ENCODE results near the gene STX8.

STX8 gene

DNA sequence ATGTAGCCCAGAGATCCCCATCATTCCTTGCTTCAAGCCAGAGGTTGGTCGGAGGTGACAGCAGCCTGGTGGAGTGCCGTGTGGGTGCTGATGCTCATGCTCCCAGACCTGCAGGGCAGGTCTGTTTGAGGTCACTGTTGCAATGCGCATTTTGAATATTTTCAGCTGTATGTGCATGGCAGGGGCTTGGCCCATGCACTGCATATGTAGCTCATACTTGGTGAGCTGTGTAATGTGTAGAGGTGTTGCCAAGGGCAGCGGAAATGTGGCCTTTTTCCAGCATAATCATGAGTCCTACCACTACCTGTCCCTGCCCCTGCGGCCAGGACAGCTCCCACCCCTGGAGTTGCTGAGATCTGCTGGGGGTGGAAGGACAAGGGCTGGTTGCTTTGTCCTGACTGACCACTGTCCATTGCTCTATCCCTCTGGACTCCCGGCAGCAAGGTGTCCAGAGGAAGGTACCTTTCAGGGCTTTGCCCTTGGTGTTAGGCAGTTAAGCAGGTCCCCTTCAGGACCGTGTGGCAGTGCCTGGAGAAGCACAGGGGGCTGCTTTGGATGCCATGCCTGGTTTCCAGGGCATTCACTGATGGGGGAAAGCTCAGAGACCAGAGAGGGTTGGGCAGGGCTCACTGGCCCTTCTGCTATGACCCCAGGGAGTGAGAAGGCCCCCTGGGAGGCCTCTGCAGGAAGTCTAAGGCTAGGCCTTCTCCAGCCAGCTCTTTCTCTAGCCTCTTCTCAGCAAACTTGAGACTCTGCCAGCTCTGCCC is 339.2 kb downstream of the STX8 start:
- DNase-seq = no peak

DNA sequence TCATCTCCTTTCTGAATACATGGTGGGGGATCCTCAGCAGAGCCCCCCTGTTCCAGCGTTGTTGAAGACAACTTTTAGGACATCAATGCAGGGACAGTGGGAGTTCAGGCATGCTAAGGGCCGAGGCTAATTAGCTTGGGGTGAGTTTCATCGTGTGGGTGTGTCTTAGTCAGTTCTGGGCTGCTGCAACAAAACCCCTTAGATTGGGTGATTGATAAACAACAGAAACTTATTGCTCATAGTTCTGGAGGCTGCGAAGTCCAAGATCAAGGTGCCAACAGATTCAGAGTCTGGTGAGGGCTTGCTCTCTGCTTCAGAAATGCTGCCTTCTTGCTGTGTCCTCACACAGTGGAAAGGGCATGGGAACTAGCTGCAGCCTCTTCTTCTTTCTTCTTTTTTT is 340.3 kb downstream of the STX8 start:
- no peak for DNase-seq

DNA sequence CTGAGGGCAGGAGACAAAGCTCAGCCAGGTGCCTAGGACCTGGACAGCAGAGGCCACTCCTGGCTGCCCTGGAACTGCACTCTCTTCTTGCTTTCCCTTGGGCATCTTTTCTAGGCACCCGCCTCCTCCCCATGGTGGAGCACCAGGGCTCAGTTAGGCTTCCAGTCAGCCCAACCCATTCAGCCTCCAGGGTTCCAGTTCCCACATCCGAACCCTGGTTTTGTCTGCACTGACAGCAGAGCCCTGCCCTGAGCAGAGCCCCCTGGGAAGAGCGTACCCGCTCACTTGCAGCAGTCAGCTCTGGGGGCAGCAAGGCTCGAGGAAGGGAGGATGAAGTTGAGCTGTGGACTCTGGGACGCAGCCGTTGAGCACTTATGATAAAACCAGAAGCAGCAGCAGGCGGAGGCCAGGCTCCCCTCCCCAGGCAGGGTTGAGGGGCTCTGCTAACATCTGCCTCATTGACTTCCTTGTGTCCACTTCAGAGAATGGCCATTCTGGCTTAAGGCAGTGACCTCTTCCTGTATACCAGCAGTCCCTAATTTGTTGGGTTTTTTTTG is 341.2 kb downstream of the STX8 start:
- no peak for DNase-seq

DNA sequence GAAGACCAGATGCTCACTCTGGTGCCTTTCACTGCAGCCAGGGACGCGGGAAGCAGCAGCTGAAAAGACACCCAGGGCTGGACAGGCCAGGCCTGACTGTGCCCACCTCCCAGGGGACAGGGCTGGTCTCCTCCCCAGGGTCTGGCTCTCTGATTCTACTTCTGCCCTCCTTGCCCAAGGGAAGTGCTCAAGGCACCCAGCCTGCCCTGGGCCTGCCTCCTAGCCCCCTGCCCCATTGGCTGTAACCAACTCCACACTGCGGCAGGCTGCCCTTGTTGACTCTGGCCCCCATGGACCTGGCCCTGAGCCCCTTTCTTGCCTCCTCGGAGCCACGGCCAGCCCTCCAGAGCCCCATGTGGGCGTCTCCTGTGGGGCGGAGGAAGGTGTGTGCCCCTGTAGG is 341.9 kb downstream of the STX8 start:
- DNase-seq = no peak

DNA sequence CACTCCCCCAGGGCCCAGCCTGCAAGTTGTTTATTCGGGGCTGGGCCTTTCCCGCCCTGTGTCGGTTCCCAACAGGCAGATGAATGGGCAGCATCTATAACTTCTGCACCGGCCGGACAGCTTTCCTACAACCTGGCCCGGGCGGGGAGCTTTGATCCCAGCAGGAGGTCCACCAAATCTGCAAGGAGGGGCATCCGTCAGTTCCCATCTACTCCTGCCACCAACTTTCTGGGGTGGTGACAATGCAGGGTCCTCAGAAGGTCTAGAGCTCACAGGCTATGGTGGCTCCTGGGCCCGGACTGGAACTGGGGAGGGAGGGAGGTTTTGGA is 342.4 kb downstream of the STX8 start:
- no peak for DNase-seq

DNA sequence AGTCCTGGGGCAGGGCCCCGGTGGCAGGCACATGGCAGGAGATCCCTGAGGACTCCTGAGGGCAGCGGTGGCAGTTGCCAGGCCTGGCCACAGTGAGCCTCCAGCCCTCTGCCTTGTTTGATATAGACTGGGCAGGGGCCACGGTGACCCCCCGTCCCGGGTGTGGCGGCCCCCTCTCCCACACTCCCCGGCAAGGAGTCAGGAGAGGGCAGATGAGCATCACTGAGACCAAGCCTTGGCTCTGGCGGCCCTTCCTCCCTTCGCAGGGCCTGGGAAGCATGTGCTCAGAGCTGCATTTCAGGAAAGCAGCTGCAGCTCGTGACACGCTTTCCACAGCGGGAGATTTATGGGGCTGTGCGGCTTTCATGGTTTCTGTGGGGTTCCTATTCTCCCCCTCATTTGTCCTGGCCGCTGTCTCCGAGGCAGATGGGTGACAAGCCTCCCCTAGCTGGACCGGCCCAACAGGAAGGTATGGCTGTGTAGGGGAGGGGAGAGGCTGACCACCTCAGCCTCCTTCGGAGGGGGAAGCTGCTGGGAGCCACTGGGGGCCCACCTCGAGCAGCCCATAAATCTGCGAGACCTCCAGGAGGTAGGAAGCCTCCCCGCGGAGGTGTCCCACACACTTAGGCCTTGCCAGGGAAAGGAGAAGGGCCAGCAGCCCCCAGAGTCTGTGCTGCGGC is 342.9 kb downstream of the STX8 start:
- no peak for DNase-seq

DNA sequence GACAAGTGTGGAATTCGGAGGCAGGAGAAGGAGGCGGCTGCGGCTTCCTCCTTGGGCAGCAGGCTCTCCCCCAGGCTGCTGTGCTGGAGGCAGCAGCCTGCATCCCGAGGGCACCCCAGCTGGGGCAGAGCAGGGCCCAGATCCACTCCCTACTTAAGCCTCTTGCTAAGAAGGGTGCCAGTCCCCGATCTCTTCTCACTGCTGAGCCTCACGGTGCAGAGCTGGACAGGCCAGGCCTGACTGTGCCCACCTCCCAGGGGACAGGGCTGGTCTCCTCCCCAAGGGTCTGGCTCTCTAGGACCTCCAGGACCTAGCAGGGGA is 343.5 kb downstream of the STX8 start:
- DNase-seq = no peak

DNA sequence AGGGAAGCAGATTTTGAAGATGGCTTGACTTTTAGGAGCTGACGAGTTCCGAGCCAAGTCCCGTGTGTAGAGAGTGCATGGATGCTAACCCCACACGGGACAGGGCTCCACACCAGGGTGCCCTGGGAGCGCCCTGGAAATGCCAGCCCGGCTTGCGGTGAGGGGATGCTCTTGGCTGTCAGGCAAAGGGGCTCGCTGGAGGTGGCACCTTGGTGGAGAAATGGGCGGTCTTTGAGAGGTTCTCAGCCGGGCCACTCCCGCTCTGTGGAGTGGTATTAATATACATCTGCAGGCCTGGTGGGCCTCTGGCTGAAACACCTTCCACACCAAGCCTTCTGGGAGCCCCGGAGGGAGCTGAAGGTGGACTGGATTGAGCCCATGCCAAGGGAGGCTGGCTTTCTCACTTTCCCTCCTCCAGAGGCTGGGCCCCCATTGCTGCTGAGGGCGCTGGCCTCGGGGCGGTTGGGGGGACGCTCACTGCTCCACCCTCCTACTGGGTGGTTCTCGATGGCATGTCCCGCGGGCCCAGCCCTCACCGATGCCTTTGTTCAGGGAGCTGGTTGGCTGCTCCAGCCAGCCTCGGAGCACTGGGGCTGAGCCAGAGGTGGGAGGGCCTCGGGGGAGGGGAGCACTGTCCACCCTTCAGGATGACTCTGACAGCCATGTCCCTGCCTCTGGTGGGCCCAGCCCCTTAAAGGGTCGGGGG is 344.0 kb downstream of the STX8 start:
- DNase-seq = no peak

DNA sequence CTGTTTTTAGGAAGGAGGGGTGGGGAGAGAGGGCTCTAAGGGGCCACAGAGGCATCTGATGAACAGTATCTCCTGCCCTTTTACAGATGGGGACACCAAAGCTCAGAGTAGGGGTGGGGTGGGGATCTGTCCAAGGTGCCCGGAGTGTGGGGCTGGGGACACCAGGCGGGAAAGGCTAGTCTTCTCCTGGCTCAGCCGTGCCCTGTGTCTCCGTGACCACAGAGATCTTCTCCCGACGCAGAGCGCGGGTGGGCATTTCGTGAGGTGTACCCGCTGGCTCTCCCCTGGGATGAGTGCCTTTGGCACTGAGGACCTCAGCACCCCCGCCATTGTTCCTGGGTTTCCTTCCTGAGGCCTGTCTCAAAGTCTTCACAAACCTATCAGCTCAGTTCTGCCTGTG is 344.8 kb downstream of the STX8 start:
- DNase-seq = no peak

DNA sequence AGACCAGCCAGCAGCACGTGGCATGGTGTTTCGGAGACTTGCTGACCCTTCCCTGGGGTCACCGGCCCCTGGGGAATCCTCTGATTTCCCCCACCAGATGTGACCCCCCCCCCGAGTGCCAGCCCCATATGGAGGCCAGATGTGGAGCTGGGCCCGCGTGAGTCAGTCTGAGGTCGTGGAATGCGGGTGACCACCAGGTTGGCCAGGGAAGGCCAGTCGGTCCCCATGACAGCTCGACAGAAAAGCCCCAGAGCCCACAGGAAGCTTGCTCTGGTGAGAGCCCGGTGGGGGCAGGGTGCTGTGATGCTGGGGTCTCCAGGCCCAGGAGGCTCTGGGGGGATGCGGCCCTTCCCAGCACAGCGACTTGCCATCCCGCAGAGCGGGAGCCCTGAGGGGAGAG is 345.3 kb downstream of the STX8 start:
- DNase-seq = no peak

DNA sequence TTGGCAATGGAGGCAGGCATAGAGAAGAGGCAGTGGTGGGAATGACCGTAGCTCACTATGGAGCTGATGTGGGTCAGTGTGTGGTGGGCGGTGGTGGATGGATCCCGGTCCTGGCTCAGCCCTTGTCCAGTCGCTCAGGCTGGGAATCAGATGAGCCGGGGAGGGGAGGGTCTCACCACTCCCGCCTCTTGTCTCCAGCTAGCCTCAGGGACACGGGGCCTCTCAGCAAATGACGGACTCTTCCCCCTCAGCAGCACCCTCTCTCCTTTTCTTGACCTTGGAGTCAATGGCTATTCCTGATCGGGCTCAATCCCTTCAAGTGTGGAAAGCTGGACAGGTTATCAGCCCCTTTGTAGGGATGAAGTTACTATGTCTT is 345.8 kb downstream of the STX8 start:
- no peak for DNase-seq

DNA sequence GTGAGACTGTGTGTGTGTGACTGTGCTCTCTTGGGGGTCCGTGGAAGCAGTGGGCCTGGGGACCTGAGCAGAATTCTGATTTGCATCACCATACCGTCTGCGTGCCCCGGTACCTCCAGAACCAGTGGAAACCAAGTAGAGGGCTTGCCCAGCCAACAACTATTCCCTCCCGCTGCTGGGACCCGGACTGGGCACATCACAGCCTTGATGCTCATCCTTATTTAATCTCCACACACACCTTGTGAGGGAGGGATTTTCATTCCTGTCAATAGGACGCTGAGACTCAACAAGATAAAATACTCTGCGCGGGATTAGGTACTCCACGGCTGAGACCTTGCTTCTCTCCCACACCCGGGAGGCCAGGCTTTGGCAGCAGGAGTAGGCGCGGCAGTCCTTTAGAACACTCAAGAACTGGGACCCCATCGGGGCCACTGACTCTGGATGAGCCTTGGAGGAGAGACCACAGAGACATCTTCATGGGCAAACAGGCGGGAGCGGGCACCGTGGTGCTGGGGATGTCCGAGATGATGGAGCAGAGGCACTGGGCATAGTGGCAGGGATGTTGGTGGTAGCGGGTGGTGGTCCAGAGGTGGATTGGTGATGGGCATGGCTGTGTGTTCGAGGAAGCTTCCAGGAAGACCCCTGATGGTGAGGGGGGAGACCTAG is 346.3 kb downstream of the STX8 start:
- no peak for DNase-seq

DNA sequence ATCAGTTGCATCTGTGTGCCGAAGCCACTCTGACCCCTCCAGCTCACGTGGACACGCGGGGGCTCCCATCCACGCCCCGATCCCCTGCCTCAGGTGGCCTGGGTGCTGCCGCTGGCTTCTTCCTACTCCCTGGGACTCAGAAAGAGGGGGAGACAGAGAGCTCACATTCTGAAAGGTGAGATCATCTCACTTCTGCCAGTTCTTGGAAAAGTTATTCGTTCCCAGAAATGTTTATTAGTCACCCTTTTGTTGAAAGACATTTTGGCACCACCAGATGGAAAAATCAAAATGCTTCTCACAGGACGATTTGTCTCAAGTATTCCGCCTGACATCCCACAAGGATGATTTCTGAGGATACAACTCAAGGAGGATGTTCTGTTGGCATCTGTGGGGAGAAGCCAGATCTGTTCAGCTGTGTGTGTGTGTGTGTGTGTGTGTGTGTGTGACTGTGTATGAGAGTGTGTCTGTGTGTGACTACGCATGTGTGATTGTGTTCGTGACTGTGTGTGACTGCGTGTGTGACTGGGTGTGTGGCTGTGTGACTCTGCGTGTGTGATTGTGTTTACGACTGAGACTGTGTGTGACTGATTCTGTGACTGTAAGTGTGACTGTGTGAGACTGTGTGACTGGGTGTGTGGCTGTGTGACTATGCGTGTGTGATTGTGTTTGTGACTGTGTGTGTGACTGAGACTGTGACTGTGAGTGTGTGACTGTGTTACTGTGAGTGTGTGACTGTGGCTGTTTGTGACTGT is 347.0 kb downstream of the STX8 start:
- no peak for DNase-seq

DNA sequence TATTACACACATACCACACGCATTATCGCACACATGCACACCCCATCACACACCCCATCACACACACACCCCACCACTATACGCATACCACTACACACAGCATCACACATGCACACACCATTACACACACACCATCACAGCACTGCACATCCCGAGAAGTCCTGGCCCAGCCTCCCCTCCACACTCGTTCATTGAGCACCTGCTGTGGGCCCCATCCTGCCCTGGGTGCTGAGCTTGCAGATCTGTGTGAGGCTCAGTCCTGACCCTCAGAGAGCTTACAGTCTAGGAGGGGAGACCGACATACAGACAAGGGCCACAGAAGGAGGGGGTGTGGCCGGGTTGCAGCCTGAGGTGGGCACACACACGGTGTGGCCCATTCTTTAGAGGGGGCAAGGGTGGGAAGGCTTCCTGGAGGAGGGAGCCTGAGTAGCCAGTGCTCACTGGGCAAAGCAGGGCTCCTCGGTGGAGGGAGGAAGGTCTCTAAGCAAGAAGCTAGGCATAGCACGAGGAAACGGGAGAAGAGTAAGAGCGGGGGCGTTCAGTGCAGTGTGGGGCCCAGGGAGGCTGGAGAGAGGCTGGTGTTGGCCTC is 347.7 kb downstream of the STX8 start:
- no peak for DNase-seq

DNA sequence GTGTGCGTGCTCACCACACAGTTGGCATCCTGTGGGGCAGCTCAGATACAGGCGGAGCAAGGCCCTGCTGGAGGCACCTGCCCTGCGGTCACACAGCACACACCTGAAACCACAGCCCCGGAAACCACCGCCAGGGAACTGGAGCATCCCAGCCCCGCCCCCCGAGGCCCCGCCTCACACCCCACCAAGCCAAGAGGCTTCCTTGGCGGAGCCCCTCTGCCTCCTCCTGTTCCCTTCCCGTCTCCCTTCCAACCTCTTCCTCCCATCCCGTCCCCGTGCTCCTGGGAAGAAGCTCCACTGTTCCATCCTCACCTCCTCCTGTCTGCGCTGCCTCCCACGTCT is 348.9 kb downstream of the STX8 start:
- peak in 1 of 2 donors; percentile 25 for DNase-seq

DNA sequence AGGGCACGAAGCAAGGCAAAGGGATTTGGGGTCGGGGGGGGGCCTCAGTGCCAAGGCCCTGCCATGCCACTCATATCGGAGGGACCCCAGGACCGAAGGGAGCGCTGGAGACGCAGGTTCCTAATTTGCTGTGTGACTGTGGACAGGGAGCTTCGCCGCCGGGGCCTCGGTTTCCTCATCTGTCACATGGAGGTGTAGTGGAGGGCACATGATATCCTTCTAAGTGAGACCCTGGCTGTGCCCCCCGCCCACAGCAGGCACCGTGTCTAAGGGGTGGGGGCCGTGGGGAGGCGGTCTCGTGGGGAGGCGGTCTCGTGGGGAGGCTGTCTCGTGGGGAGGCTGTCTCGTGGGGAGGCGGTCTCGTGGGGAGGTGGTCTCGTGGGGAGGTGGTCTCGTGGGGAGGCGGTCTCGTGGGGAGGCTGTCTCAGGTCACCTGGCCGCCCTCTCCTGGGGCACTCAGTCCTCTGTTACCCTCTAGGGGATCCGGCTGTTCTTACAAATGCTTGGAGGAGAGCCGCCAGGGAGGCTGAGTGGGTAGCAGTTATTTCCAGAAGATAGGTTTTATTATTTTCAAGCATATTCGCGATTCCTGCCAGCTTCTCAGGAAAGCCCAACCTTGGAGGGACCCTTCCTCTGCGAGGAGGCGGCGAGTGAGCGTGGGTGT is 349.4 kb downstream of the STX8 start:
- DNase-seq = no peak

DNA sequence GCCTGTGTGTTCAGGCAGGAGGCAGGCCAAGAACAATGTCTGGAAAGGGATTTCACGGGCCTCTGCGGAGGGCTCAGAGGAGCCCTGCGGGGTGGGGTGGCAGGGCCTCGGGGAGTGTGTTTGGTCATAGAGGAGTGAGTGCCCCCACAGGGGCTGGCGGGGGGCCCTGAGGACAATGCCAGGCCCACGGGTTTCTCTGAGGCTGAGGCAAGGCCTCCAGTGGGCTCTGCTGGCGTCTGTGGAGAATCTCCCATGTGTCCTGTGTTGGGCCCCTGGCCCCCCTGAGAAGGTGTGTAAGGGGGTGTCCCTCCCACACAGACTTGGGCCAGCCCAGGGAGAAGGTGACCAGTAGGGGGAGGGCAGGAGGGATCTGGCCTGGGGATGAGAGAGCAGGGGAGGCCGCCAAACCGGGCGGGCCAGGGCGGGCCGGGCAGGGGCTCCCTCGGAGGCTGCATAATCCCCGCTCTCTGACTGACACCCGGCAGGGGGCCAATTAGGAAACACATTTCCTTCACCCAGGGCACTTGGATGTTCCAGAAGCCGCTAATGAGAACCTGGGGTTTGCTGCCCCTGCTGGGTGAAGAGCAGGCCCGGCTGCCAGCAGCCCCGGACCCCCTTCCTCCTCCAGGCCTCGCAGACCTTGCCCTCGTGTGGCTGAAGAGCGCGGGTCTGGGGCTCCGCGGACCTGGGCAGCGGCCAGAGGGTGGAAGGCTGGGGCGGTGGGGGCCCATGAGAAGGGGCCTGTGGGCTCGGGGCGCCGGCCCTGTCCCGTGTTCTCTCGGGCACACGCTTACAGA is 350.1 kb downstream of the STX8 start:
- no peak for DNase-seq

DNA sequence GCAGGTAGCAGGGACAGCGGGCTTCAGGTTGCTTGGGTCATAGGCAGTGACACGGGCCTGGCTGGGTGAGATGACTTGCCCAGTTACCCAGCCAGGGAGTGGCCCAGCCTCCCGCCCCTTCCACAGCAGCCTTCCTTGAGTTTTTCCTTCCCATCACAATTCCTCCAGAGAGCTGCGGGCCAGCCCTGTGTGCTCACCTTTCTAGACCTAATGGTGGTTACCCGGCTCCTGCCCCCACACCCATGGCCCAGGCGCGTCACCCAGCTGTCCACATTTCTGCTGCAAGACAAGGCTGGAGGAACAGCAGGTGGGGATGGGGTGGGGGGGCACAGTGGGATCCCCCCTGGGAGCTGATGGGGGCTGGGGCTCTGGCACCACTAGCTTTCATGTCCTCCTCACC is 351.1 kb downstream of the STX8 start:
- DNase-seq = no peak

DNA sequence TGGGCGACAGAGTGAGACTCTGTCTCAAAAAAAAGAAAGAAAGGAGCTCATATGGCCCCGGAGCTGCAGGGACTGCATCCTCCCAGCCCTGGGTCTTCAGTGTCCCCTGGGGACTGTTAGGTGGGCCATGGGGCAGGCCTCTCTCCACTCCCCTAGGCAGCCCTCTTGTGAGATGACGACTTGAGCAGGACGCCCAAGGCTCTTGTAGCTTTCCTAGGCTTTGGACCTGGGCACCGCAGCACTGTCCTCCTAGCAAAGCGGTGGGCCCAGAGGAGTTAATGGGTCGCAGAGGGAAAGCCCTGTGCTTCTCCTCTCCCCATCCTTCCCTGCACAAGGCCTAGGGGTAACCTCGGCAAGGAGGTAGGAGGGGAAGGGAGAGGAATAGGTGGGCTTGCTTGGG is 352.1 kb downstream of the STX8 start:
- no peak for DNase-seq

DNA sequence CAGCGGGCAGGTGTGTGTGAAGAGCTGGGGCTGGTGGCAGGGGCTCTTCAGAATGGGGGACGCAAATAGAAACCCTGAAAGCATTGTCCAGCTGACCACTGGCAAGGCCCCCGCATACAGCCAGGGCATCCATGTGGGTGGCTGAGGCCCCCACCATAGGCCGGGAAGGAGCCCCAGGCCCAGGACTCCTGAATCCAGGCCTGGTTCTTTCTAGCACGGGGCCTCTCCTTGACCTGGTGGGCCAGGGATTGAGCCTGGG is 353.8 kb downstream of the STX8 start:
- no peak for DNase-seq

DNA sequence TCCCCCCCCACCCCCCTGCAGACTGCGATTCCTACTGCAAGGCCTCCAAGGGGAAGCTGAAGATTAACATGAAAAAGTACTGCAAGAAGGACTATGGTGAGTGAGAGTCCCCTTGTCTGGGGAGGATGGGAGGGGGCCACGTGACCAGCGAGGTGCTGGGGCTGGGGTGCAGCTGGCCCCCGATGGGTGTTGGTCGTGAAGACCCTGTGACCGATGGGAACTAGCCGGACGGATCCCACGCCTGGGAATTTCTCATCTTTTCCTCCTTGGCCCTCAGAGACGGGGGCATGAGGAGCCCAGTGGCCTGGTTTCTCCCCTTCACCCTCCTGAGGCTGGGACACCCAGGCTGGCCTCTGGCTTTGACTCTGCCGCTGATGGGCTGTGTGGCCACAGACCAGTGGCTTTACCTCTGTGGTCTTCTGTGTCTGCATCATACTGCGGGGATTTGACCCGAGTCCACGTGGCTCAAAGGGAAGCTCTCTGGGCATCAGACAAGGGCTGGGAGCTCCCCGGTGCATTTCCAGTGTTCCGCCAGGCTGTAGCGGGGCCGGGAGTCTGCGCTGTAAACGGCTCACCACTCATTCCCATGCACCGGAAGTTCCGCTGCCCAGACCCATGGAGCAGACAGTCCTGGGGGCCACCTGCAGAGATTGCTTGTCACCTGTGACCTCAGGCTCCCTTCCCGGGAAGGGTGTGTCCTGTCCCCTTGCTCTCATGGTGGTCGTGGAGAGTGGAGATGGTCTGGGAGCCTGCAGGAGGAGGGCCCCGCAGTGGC is 354.3 kb downstream of the STX8 start:
- DNase-seq = no peak
